ACC112 (cell line): ENCODE results near the gene CUL2.
"Not testable (repeated sequence)": the region's sequence is repeated elsewhere in the genome, so short reads cannot be mapped to it uniquely, and the experiment has no call there.

Experiments
- H2AFZ ChIP-seq: fragments of 200-600 bp; sonication (generic); one replicate; pipeline ENCODE4 v1.6.0; 2017; ENCODE audit warnings: antibody characterized with exemption, low read length; ENCODE audit not compliant: unreplicated experiment
- H3K27ac ChIP-seq: fragments of 200-600 bp; sonication (generic); 2 replicates; pipeline ENCODE4 v1.5.1; 2014; ENCODE audit warnings: low read depth, mild to moderate bottlenecking, antibody characterized with exemption, low read length, moderate library complexity
- H3K27me3 ChIP-seq: fragments of 200-600 bp; sonication (generic); 2 replicates; pipeline ENCODE4 v1.6.1; 2014; ENCODE audit warnings: mild to moderate bottlenecking, antibody characterized with exemption, low read length, moderate library complexity, mixed read lengths; ENCODE audit not compliant: insufficient read depth
- H3K36me3 ChIP-seq: fragments of 200-600 bp; sonication (generic); 2 replicates; pipeline ENCODE4 v1.6.1; 2016; ENCODE audit warnings: mild to moderate bottlenecking, antibody characterized with exemption, low read length, moderate library complexity, mixed read lengths; ENCODE audit not compliant: insufficient read depth
- H3K4me1 ChIP-seq: fragments of 200-600 bp; sonication (generic); one replicate; pipeline ENCODE4 v1.6.1; 2016; ENCODE audit warnings: low read length, mixed read lengths; ENCODE audit not compliant: insufficient read depth, unreplicated experiment, control insufficient read depth
- H3K4me3 ChIP-seq: fragments of 200-600 bp; sonication (generic); 2 replicates; pipeline ENCODE4 v1.5.1; 2014; ENCODE audit warnings: mild to moderate bottlenecking, low read depth, low read length
- H3K79me2 ChIP-seq: fragments of 200-600 bp; sonication (generic); one replicate; pipeline ENCODE4 v1.6.0; 2016; ENCODE audit warnings: low read length; ENCODE audit not compliant: control insufficient read depth, unreplicated experiment, insufficient read depth

The CUL2 gene

DNA sequence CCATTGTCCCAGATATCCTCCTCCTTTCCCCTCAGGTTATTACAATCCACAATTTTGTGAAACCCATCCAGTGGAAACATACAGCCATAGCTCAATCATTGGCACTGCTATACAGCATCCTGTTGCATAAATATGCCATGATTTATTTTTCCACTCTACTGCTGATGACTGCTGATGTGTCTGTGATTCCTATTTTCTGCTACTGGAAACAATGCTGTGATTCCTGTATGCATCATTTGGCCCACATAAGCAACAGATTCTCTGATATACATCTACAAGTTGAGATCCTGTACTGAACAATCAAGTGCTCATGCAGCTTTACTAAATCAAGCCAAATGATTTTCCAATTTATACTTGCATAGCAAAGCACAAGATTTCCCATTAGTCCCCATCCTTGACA lies 39.6 kb downstream of the CUL2 start:
- H3K36me3 ChIP-seq: peaks cover 30% of the 10 kb centered on the region
- no peak overlapping the region for H2AFZ ChIP-seq
- H3K27me3 ChIP-seq: no peaks in the 10 kb centered on the region

DNA sequence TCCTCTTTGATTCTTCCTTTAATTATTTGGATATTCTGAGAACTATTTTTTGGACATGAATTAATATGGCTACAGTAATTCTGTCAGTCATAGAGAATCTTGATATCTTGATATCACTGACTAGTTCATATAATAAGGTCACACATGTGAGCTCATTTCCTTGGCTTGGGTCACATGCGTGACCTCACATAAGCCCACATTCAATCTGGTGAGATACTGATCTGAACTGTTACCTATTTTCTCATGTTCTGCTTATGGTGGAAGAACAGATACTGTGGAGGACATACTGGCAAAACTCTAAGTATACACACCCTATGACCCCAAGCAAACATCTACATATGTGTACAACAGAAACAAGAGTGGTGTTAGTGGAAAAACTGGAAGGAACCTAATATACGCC lies 44.1 kb downstream of the CUL2 start:
- Histone ChIP-seq H3K27ac (no peak overlapping the region), H3K79me2 (peaks cover 3% of the 10 kb centered on the region), H3K4me3 (no peak overlapping the region), H3K27me3 (no peaks in the 10 kb centered on the region), H3K4me1 (peaks cover 33% of the 10 kb centered on the region), H2AFZ (no peak overlapping the region), H3K36me3 (peaks cover 27% of the 10 kb centered on the region; the same call in 1 of the 2 replicates)

More for the DNA sequence above, 39.6 kb downstream of the CUL2 start:
- peaks cover 2% of the 10 kb centered on the region for H3K79me2 ChIP-seq
- H3K4me3 ChIP-seq: no peak overlapping the region
- H3K27ac ChIP-seq: no peak overlapping the region
- H3K4me1 ChIP-seq: peaks cover 5% of the 10 kb centered on the region

DNA sequence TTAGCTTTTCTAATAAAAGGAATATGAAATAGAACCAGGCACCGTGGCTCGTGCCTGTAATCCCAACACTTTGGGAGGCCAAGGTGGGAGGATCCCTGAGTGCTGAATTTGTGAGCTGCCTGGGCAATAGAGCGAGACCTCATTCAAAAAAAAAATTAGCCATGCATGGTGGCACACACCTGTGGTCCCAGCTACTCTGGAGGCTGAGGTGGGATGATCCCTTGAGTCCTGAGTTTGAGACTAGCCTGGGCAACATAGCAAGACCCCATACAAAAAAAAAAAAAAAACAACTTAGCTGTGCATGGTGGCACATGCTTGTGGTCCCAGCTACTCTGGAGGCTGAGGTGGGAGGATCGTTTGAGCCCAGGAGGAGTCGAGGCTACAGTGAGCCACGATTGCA lies 44.9 kb downstream of the CUL2 start:
- not testable (repeated sequence) for H3K27ac ChIP-seq, H2AFZ ChIP-seq, H3K79me2 ChIP-seq, H3K27me3 ChIP-seq, H3K4me3 ChIP-seq
- H3K4me1 ChIP-seq: peaks cover 41% of the 10 kb centered on the region
- H3K36me3 ChIP-seq: peaks cover 27% of the 10 kb centered on the region; the same call in 1 of the 2 replicates

DNA sequence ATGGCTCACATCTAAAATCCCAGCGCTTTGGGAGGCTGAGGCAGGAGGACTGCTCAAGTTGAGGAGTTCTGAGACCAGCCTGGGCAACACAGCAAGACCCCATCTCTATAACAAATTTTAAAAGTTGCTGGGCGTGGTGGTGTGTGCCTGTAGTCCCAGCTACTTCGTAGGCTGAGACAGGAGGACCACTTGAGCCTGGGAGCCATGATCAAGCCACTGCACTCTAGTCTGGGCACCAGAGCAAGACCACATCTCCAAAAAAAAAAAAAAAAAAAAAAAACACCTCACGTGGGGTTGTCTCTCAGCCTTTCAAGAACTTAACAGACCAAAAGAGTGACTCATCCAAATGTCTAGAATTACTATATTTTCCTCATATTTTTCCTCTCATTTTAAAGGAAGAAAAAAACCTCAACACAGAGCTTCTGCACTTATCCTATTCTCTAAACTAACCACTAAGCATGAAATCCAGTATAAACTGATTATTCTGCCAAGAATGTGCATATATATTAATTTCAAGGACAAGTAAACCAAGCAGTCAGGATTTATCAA lies 46.3 kb downstream of the CUL2 start:
- peaks cover 3% of the 10 kb centered on the region for H3K79me2 ChIP-seq
- H2AFZ ChIP-seq: no peak overlapping the region
- no peak overlapping the region for H3K27ac ChIP-seq
- no peak overlapping the region for H3K4me3 ChIP-seq
- H3K27me3 ChIP-seq: no peaks in the 10 kb centered on the region
- H3K36me3 ChIP-seq: peaks cover 24% of the 10 kb centered on the region; the same call in 1 of the 2 replicates
- peaks cover 40% of the 10 kb centered on the region for H3K4me1 ChIP-seq

DNA sequence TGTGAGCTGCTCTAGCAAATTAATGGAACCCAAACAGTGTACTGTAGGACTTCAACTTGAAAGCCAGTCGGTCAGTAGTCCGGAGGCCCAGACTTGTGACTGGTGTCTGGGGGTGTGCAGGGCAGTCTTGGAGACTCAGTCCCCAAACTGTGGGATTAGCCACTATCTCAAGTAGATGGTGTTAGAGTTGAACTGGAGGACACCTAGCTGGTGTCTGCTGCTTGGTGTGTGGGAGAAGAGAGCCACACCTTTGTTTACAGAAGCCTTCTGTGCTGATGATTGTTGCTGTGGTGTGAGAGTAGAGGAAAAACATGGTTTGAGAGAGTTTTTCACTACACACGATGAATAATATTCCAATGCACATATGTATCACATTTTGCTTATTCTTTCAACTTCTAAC lies 47.4 kb downstream of the CUL2 start:
- Histone ChIP-seq H3K79me2 (peaks cover 3% of the 10 kb centered on the region), H3K36me3 (peaks cover 15% of the 10 kb centered on the region; the same call in 1 of the 2 replicates), H3K27me3 (no peaks in the 10 kb centered on the region), H3K27ac (peak overlapping the region; percentile 69), H2AFZ (no peak overlapping the region), H3K4me3 (no peak overlapping the region), H3K4me1 (peaks cover 38% of the 10 kb centered on the region)

DNA sequence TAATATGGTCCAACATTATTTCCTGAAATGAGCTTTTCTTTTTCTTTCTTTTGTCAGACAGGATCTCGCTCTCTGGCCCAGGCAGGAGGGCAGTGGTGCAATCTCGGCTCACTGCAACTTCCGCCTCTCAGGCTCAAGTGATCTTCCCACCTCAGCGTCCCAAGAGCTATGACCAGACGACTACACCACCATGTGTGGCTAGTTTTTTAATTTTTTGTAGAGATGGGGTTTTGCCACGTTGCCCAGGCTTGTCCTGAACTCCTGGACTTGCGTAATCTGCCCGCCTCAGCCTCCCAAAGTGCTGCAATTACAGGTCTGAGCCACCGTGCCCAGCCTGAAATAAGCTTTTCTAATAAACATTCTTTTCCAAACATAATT lies 48.6 kb downstream of the CUL2 start:
- peaks cover 12% of the 10 kb centered on the region; the same call in 1 of the 2 replicates for H3K36me3 ChIP-seq
- no peaks in the 10 kb centered on the region for H3K27me3 ChIP-seq

DNA sequence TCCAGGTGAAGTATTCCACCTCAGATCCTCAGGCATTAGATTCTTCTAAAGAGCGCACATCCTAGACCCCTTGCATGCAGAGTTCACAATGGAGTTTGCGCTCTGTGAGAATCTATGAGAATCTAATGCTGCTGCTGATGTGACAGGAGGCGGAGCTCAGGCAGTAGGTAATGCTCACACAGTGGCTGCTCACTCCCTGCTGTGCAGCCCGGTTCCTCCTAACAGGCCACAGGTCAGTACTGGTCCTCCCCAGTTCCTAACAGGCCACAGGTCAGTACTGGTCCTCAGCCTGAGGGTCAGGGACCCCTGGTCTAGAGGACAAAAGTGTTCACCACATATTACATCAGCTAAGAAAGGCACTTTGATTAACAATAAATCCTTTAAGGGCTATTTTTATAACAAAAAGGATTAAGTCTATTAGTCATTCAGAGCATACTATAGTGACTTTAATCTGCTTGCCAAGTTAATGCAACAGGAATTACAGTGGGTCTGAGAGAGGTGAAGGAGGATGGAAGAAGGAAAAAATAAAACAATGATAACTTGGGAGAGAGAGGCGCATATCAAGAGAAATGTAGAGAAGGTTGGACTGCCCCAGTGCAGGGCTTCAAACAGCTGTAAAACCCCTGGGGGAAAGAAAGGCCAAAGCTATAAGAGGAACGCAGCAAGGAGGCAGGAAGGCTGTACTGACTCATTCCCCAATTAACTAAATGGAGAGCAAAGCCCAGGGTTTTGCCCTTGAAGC lies 49.2 kb downstream of the CUL2 start:
- H3K27ac ChIP-seq: peak overlapping the region; percentile 69

More for the DNA sequence above, 48.6 kb downstream of the CUL2 start:
- H3K4me3 ChIP-seq: no peak overlapping the region
- no peak overlapping the region for H2AFZ ChIP-seq
- H3K4me1 ChIP-seq: peaks cover 38% of the 10 kb centered on the region
- peak overlapping the region; percentile 69 for H3K27ac ChIP-seq
- peaks cover 3% of the 10 kb centered on the region for H3K79me2 ChIP-seq

DNA sequence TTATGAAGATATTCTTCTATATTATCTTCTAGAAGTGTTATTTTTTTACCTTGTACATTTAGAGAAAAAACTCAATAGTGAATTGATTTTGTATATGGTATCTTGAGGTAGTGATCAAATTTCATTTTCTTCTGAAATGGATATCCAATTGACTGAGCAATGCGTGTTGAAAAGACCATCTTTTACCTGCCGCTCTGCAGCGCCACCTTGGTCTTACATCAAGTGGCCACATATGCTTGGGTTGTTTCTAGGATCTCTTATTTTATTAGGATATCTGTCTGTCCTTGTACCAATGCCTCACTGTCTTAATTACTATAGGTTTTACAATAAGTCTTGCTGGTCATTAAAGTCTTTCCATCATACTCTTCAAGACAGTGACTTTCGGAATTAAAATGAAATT lies 53.0 kb downstream of the CUL2 start:
- H3K4me1 ChIP-seq: peaks cover 31% of the 10 kb centered on the region
- H3K4me3 ChIP-seq: no peak overlapping the region
- H3K79me2 ChIP-seq: no peaks in the 10 kb centered on the region
- no peak overlapping the region for H3K27ac ChIP-seq
- H3K36me3 ChIP-seq: peaks cover 16% of the 10 kb centered on the region
- no peak overlapping the region for H2AFZ ChIP-seq
- no peaks in the 10 kb centered on the region for H3K27me3 ChIP-seq

More for the DNA sequence above, 49.2 kb downstream of the CUL2 start:
- Histone ChIP-seq H3K4me1 (peaks cover 41% of the 10 kb centered on the region), H3K27me3 (no peaks in the 10 kb centered on the region), H3K36me3 (peaks cover 12% of the 10 kb centered on the region; the same call in 1 of the 2 replicates), H2AFZ (no peak overlapping the region), H3K4me3 (no peak overlapping the region), H3K79me2 (peaks cover 3% of the 10 kb centered on the region)

DNA sequence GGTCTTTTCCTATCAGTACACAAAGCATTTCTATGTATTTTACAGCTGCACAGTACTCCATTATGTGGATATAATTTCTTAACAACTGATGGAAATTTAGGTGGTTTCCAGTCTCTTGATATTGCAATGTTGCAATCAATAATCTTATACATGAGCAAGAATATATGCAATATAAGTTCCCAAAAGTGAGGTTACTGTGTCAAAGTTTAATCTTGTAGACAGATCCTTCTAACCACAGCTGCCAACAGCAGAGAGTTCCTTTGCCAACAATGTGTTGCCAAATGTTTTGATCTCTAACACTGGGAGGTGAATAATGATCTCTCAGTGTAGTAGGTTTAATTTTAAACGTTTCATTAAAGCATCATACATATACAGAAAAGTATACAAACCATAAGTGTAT lies 54.5 kb downstream of the CUL2 start:
- Histone ChIP-seq H3K27ac (no peak overlapping the region), H3K79me2 (no peaks in the 10 kb centered on the region), H3K4me1 (peaks cover 16% of the 10 kb centered on the region), H3K36me3 (peaks cover 25% of the 10 kb centered on the region), H2AFZ (no peak overlapping the region), H3K4me3 (no peak overlapping the region), H3K27me3 (no peaks in the 10 kb centered on the region)

DNA sequence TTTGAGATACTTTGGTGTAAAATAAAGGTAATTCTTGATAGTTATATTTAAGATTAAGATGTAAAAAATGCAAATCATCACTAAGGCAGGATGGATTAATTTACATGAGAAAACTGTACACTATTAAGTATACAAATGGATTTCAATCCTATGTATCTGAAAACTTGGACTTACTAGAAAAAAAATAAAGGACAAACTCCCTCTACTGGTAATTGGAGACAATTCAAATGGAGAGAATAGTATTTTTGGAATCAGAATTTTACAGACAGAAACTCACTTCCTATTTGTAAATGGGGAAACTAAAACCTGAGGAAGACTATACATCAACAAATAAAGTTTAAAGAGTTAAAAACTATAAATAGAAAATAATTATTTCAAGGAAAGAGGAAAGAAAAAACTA lies 62.6 kb downstream of the CUL2 start:
- no peak overlapping the region for H3K27ac ChIP-seq
- peaks cover 7% of the 10 kb centered on the region for H3K4me1 ChIP-seq
- no peak overlapping the region for H2AFZ ChIP-seq
- no peaks in the 10 kb centered on the region for H3K27me3 ChIP-seq
- peaks cover 19% of the 10 kb centered on the region for H3K36me3 ChIP-seq
- H3K4me3 ChIP-seq: no peak overlapping the region
- H3K79me2 ChIP-seq: no peaks in the 10 kb centered on the region

DNA sequence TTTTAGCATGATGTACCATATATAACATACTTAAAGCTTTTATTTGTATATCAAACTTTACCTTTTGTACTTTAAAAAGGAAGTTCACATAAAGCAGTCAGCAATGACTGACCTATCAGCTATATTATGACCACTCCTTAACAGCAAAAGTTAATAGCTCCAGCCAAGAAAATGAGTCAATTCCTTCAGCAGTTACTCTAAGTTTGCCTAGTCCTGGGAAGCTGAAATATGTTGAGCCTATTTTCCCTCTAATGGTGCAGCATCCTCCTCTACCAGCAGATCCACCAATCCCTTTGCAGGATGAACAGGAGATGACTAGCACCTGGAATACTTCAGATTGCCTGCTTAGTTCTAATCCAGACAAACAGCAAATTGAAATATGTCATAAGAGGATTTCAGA lies 64.2 kb downstream of the CUL2 start:
- Histone ChIP-seq H3K27me3 (no peaks in the 10 kb centered on the region), H3K4me1 (peaks cover 7% of the 10 kb centered on the region), H3K27ac (peak overlapping the region; percentile 49), H2AFZ (no peak overlapping the region), H3K36me3 (peaks cover 6% of the 10 kb centered on the region; the same call in 1 of the 2 replicates), H3K79me2 (no peaks in the 10 kb centered on the region), H3K4me3 (no peak overlapping the region)
